Endothelial cell of umbilical vein (primary cell): ENCODE data around the gene IL10. TPM values are rescaled to one million over a fixed set of nuclear protein-coding genes. Genes with fewer than 3 reads are reported as not detected.

ENCODE experiments used
- BruUV-seq: library from RNA; stranded (reverse); fragments of 400-500 nt; replicated peaks from 2 replicates; lab custom pipeline; 2021; lab: Mats Ljungman, UMichigan
- CTCF ChIA-PET: fragments of 300-600, 350-600 bp; sonication (Branson Sonifier 250); formaldehyde crosslinking; loops from one replicate; lab custom pipeline; 2021; ENCODE audit warnings: antibody characterized with exemption, inconsistent platforms; lab: Charles Lee
- POLR2A ChIA-PET: fragments of 300-600, 350-600 bp; sonication (Branson Sonifier 250); formaldehyde crosslinking; loops from one replicate; lab custom pipeline; 2021; ENCODE audit warnings: antibody characterized with exemption, inconsistent platforms; lab: Charles Lee
- DNase-seq: peaks from one replicate; pipeline ENCODE4 v3.0.0-alpha.2; 2011; ENCODE audit warnings: low read depth, low spot score
- FAIRE-seq: peaks from 2 replicates; lab custom pipeline; 2011; peaks lifted over from hg19 to GRCh38; lab: Jason Lieb, UNC
- H2AFZ ChIP-seq: 2 replicates; pipeline ENCODE4 v1.6.0; 2012; ENCODE audit warnings: low read depth, low read length, control low read depth, inconsistent platforms
- H3K27ac ChIP-seq: 2 replicates; pipeline ENCODE4 v1.5.1; 2011; ENCODE audit warnings: low read depth, mild to moderate bottlenecking, control low read depth, low read length, moderate library complexity; ENCODE audit not compliant: insufficient read depth
- H3K27me3 ChIP-seq, 2 experiments: 2 replicates each; pipeline versions ENCODE4 v1.6.0 to v1.6.1; 2011; ENCODE audit warnings: low read length in 2 of 2, mixed read lengths in 1 of 2; ENCODE audit not compliant: control insufficient read depth in 2 of 2, insufficient read depth in 2 of 2
- H3K36me3 ChIP-seq, 2 experiments: 2 replicates in 1 of 2; 3 replicates in 1 of 2; pipeline ENCODE4 v1.5.1; 2011; ENCODE audit warnings: low read length in 2 of 2, mild to moderate bottlenecking in 1 of 2, moderate library complexity in 1 of 2; ENCODE audit not compliant: control insufficient read depth in 2 of 2, insufficient read depth in 2 of 2; ENCODE audit errors: extremely low read depth in 1 of 2
- H3K4me1 ChIP-seq: 3 replicates; pipeline ENCODE4 v1.5.1; 2011; ENCODE audit warnings: mild to moderate bottlenecking, low read length; ENCODE audit not compliant: control insufficient read depth, insufficient read depth; ENCODE audit errors: extremely low read depth
- H3K4me2 ChIP-seq: 2 replicates; pipeline ENCODE4 v1.6.1; 2011; ENCODE audit warnings: low read length, control low read depth, mixed read lengths; ENCODE audit not compliant: insufficient read depth
- H3K4me3 ChIP-seq, 3 experiments: fragments of 200-600 bp in 1 of 3; sonication (generic), shearing (Covaris generic) in 1 of 3; replicated peaks in 1 of 3; 2 replicates each; pipeline ENCODE4 v1.5.1; 2011 to 2016; ENCODE audit warnings: control low read depth in 3 of 3, low read length in 3 of 3, mild to moderate bottlenecking in 2 of 3, inconsistent platforms in 1 of 3, low read depth in 1 of 3, moderate library complexity in 1 of 3; ENCODE audit not compliant: insufficient read depth in 1 of 3
- H3K79me2 ChIP-seq: 2 replicates; pipeline ENCODE4 v1.6.0; 2012; ENCODE audit warnings: low read length, inconsistent platforms; ENCODE audit not compliant: control insufficient read depth, insufficient read depth
- H3K9ac ChIP-seq: replicated peaks from 2 replicates; pipeline ENCODE3; 2011; ENCODE audit warnings: low read length, control low read depth; ENCODE audit not compliant: insufficient read depth; ENCODE audit errors: extremely low read depth
- H3K9me1 ChIP-seq: replicated peaks from 3 replicates; pipeline ENCODE4 v1.6.0; 2011; ENCODE audit warnings: mild to moderate bottlenecking, low read length; ENCODE audit not compliant: control insufficient read depth, insufficient read depth; ENCODE audit errors: extremely low read depth
- H3K9me3 ChIP-seq: replicated peaks from 2 replicates; pipeline ENCODE4 v1.5.1; 2012; ENCODE audit warnings: low read length, inconsistent platforms; ENCODE audit not compliant: control insufficient read depth, insufficient read depth
- H4K20me1 ChIP-seq: replicated peaks from 2 replicates; pipeline ENCODE3; 2011; ENCODE audit warnings: mild to moderate bottlenecking, low read length; ENCODE audit not compliant: control insufficient read depth, insufficient read depth; ENCODE audit errors: extremely low read depth
- CTCF ChIP-seq, 2 donors: IDR thresholded peaks; 1 replicate in 1 of 2; 2 replicates in 1 of 2; pipeline ENCODE4 v1.5.1; 2011; ENCODE audit warnings: low read length in 2 of 2, mild to moderate bottlenecking in 2 of 2, moderate library complexity in 2 of 2, control low read depth in 1 of 2, inconsistent platforms in 1 of 2, low read depth in 1 of 2; ENCODE audit not compliant: insufficient read depth in 1 of 2; ENCODE audit errors: extremely low read depth in 1 of 2
- EZH2 ChIP-seq: IDR thresholded peaks from 2 replicates; pipeline ENCODE4 v1.6.1; 2012; ENCODE audit warnings: borderline replicate concordance, low read depth, mild to moderate bottlenecking, moderate library complexity, low read length, inconsistent platforms; ENCODE audit not compliant: severe bottlenecking
- FOS ChIP-seq: IDR thresholded peaks from 2 replicates; pipeline ENCODE4 v1.6.1; 2011; ENCODE audit warnings: mild to moderate bottlenecking, low read length, moderate library complexity, borderline replicate concordance; ENCODE audit not compliant: insufficient read depth
- GATA2 ChIP-seq: IDR thresholded peaks from 2 replicates; pipeline ENCODE4 v1.7.0; 2011; ENCODE audit warnings: low read depth, mild to moderate bottlenecking, moderate library complexity, mixed read lengths, low read length; ENCODE audit not compliant: insufficient read length, insufficient read depth
- JUN ChIP-seq: IDR thresholded peaks from 2 replicates; pipeline ENCODE4 v1.6.1; 2011; ENCODE audit warnings: borderline replicate concordance, low read depth; ENCODE audit not compliant: insufficient read length, insufficient read depth
- MAX ChIP-seq: IDR thresholded peaks from 2 replicates; pipeline ENCODE4 v1.6.1; 2011; ENCODE audit not compliant: insufficient read depth, insufficient read length
- MYC ChIP-seq: IDR thresholded peaks from one replicate; pipeline ENCODE4 v1.6.1; 2011; ENCODE audit warnings: mild to moderate bottlenecking, low read depth, low read length
- POLR2A ChIP-seq: IDR thresholded peaks from 2 replicates; pipeline ENCODE4 v1.6.1; 2012; ENCODE audit warnings: low read depth, mild to moderate bottlenecking, control low read depth, low read length
- POLR2AphosphoS5 ChIP-seq: IDR thresholded peaks from 2 replicates; pipeline ENCODE4 v1.6.1; 2012; ENCODE audit warnings: low read depth, mild to moderate bottlenecking, control low read depth, low read length, moderate library complexity; ENCODE audit not compliant: insufficient read depth
- dilution Hi-C: fragments of 300-500 bp; cut with MboI; formaldehyde crosslinking; loops from one replicate; pipeline ENCODE4 v1.15.0; 2019; ENCODE audit warnings: low sequenced_read_pairs; ENCODE audit not compliant: extremely low pct_ligation_motif_present
- intact Hi-C: fragments of 100-400 bp; cut with micrococcal nuclease; formaldehyde crosslinking; loops from one replicate; pipeline ENCODE4 v1.10.0; 2022
- polyA plus RNA-seq, 4 experiments: library from polyadenylated mRNA; depleted of rRNA in 3 of 4; stranded (reverse) in 3 of 4; unstranded in 1 of 4; fragments of >200 nt; gene quantifications; 2 replicates each; pipeline versions ENCODE4 v1.2.1 to v1.2.3, GENCODE V29; 2011 to 2012; ENCODE audit warnings: missing spikeins in 1 of 4
- total RNA-seq: library from RNA; stranded (reverse); gene quantifications from 2 replicates; pipeline ENCODE4 v1.2.3, GENCODE V29; 2021

Gene IL10
- total and polyA plus RNA-seq, 2 donors (not counting 3 experiments of a cell fraction or from before 2014, with no cell fraction given): not detected

- FAIRE-seq (no peak), DNase-seq (no peak)
- intact Hi-C loops (no loop called here), dilution Hi-C loops (no loop called here)
- Histone ChIP-seq H3K79me2 (no peaks in the 10 kb centered on the region), H3K9ac (no peak overlapping the region), H3K9me1 (no peaks in the 10 kb centered on the region), H3K9me3 (no peaks in the 10 kb centered on the region), H3K27ac (no peak overlapping the region), H3K4me2 (no peak overlapping the region), H3K27me3 (peaks cover 8 to 16% of the 10 kb centered on the region in 2 experiments), H2AFZ (no peak overlapping the region), H3K4me1 (no peaks in the 10 kb centered on the region), H4K20me1 (no peaks in the 10 kb centered on the region), H3K4me3 (no peak overlapping the region), H3K36me3 (no peaks in the 10 kb centered on the region)
- POLR2A ChIA-PET: no interaction called here
- BruUV-seq: no TSS peak
- TF ChIP-seq EZH2: no peak
- CTCF ChIA-PET: interaction anchor here (0.7 kb wide), 1 partner anchor 189 kb away, joined by 3 read pairs; no protein-coding TSS in a partner anchor
Observed at GRCh38 chr1:206753141-206753540, 19.2 kb downstream of the IL10 start.

GRCh38 chr1:206752481-206752880 is 19.8 kb downstream of the IL10 start:
- no peaks in the 10 kb centered on the region for H3K36me3 ChIP-seq
- no peak overlapping the region for H3K9ac ChIP-seq
- H3K27ac ChIP-seq: no peak overlapping the region
- H3K9me3 ChIP-seq: no peaks in the 10 kb centered on the region
- intact Hi-C loops (no loop called here), dilution Hi-C loops (no loop called here)
- peaks cover 8 to 16% of the 10 kb centered on the region in 2 experiments for H3K27me3 ChIP-seq
- no peaks in the 10 kb centered on the region for H4K20me1 ChIP-seq
- no peak overlapping the region for H2AFZ ChIP-seq
- CTCF ChIA-PET: no interaction called here
- no peaks in the 10 kb centered on the region for H3K4me1 ChIP-seq
- no peaks in the 10 kb centered on the region for H3K79me2 ChIP-seq
- POLR2A ChIA-PET: no interaction called here
- no peak overlapping the region for H3K4me3 ChIP-seq
- no TSS peak for BruUV-seq
- H3K9me1 ChIP-seq: no peaks in the 10 kb centered on the region
- no peak for TF ChIP-seq CTCF (IDR thresholded peaks at IDR 0.05; ENCODE audit: extremely low read depth in 1 of 2, insufficient read depth in 1 of 2, low read depth in 1 of 2, low read length in 2 of 2)
- no peak for TF ChIP-seq POLR2AphosphoS5
- TF ChIP-seq POLR2A: no peak
- no peak for TF ChIP-seq GATA2
- TF ChIP-seq MAX: no peak
- TF ChIP-seq FOS: no peak
- no peak for TF ChIP-seq JUN
- TF ChIP-seq EZH2: no peak
- no peak for TF ChIP-seq MYC
- FAIRE-seq (no peak), DNase-seq (no peak)
- no peak overlapping the region for H3K4me2 ChIP-seq
